Brain microvascular endothelial cell (primary cell): ENCODE results near the gene FYB1.

Experiments
- DNase-seq: peaks from one replicate; pipeline ENCODE4 v3.0.0-alpha.2; 2020
- H3K27ac ChIP-seq: fragments of 250-450 bp; sonication (Bioruptor Pico); 2 replicates; pipeline ENCODE4 v1.5.1; 2020; ENCODE audit warnings: mild to moderate bottlenecking, moderate library complexity
- H3K27me3 ChIP-seq: fragments of 250-450 bp; sonication (Bioruptor Pico); replicated peaks from 2 replicates; pipeline ENCODE4 v1.5.1; 2020; ENCODE audit warnings: mild to moderate bottlenecking
- H3K36me3 ChIP-seq: fragments of 250-450 bp; sonication (Bioruptor Pico); replicated peaks from 2 replicates; pipeline ENCODE4 v1.5.1; 2020; ENCODE audit warnings: mild to moderate bottlenecking
- H3K4me3 ChIP-seq: 2 replicates; pipeline ENCODE4 v1.5.1; 2011; ENCODE audit warnings: low read depth, mild to moderate bottlenecking, control low read depth, low read length, moderate library complexity
- in situ Hi-C: cut with HindIII; loops from 2 replicates; pipeline ENCODE4 v1.10.0; 2017; ENCODE audit warnings: low sequenced_read_pairs, low pct_ligation_motif_present
- TF ChIP-seq, protein P1 (sequence below): IDR thresholded peaks from 2 replicates; pipeline ENCODE4 v1.5.1; 2011; ENCODE audit warnings: low read depth, mild to moderate bottlenecking, moderate library complexity, low read length, control low read depth, inconsistent platforms; ENCODE audit errors: missing control alignments

Gene FYB1

DNA sequence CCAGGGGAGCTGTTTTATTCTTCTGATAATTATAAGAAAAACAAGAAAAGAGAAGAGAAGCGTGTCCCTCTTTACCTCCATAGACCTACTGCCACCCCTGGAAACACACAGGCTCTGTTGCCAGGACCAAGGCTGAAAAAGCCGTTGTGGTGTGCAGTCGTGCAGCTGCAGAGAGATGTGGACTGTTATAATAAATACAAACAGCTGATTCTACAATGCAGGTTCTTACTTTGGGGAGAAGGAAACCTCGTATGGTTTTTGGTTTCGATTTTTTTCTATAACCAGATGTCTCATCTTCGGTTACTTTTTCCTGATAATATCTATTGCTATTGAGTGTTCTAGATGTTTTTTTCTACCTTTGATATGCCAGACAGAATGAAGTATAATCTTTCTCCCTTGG, 28.1 kb downstream of the FYB1 start:
- no peaks in the 10 kb centered on the region for H3K27me3 ChIP-seq
- in situ Hi-C loops, result no loop called here
- no peak overlapping the region for H3K4me3 ChIP-seq
- TF ChIP-seq, protein P1, sequence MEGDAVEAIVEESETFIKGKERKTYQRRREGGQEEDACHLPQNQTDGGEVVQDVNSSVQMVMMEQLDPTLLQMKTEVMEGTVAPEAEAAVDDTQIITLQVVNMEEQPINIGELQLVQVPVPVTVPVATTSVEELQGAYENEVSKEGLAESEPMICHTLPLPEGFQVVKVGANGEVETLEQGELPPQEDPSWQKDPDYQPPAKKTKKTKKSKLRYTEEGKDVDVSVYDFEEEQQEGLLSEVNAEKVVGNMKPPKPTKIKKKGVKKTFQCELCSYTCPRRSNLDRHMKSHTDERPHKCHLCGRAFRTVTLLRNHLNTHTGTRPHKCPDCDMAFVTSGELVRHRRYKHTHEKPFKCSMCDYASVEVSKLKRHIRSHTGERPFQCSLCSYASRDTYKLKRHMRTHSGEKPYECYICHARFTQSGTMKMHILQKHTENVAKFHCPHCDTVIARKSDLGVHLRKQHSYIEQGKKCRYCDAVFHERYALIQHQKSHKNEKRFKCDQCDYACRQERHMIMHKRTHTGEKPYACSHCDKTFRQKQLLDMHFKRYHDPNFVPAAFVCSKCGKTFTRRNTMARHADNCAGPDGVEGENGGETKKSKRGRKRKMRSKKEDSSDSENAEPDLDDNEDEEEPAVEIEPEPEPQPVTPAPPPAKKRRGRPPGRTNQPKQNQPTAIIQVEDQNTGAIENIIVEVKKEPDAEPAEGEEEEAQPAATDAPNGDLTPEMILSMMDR, result no peak
- no peak for DNase-seq
- no peak overlapping the region for H3K27ac ChIP-seq
- no peaks in the 10 kb centered on the region for H3K36me3 ChIP-seq

DNA sequence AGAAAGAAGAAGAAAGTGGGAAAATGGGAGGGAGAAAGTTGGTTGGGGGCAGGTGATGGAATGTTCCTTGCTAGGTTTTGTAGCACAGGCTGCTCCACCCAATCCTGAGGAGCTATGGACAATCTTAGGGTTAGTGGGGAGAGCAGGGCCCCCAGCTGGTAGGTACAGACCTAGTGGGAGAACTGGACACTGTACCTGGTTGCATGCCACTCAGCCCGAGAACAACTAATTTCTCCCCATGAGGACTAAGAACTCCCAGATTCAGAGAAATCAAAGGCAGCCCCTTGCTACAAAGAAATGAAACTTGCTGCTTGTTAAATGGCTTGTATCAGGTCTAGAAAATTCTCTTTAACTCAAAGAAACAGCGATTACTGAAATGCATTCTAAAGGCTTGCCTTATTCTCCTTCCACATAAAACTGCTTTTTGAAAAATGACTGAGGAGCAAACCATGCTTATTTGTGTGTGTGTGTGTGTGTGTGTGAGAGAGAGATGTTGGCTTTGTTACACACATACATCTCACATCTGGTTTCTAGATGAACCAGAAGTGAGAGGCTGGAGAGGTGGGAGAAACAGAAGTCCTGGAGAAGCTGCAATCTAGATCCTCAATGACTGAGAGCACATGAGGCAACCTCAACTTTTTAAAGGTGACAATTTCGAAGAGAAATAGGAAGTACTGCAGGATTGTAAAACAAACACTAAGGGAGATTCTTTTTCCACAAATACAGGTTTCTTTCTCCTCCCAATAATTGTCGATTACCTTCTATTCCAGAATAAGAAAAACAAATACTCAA, 28.9 kb downstream of the FYB1 start:
- no peak for DNase-seq
- Histone ChIP-seq H3K27me3 (no peaks in the 10 kb centered on the region), H3K27ac (no peak overlapping the region), H3K36me3 (no peaks in the 10 kb centered on the region), H3K4me3 (no peak overlapping the region)
- TF ChIP-seq, protein P1, result no peak
- in situ Hi-C loops, result no loop called here

DNA sequence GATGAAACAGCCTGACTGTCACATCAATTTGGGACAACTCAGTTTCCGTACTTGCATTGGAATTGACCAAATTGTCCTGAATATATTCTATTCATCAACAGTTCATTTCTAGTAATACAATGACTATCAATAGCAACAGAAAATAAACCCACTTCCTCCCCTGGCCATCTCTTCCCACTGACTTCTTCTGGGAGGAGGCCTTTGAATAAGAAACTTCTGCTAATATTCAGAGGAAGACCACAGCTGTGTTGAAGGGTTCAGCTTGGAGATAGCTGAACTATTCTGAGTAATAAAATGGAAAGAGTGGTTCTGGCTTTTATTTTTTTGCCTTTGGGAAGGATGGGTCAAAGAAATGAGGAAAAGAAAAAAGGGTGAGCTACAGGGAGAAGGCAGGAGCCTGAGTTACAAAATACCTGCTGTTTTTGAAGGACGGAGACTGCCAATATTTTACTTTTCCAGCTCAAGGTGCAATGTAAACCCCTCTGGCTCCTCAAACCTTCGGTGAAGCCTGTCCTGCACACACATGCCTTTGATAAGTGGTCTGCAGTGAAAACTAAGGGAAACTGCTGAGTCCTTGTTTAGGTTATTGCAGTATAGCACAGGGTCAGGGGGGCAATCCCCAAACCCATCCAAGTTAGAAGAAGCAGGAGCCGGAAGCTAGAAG, 29.9 kb downstream of the FYB1 start:
- in situ Hi-C loops, result no loop called here
- no peaks in the 10 kb centered on the region for H3K27me3 ChIP-seq
- no peak for DNase-seq
- no peak overlapping the region for H3K27ac ChIP-seq
- TF ChIP-seq, protein P1, result no peak
- no peaks in the 10 kb centered on the region for H3K36me3 ChIP-seq
- H3K4me3 ChIP-seq, result no peak overlapping the region

DNA sequence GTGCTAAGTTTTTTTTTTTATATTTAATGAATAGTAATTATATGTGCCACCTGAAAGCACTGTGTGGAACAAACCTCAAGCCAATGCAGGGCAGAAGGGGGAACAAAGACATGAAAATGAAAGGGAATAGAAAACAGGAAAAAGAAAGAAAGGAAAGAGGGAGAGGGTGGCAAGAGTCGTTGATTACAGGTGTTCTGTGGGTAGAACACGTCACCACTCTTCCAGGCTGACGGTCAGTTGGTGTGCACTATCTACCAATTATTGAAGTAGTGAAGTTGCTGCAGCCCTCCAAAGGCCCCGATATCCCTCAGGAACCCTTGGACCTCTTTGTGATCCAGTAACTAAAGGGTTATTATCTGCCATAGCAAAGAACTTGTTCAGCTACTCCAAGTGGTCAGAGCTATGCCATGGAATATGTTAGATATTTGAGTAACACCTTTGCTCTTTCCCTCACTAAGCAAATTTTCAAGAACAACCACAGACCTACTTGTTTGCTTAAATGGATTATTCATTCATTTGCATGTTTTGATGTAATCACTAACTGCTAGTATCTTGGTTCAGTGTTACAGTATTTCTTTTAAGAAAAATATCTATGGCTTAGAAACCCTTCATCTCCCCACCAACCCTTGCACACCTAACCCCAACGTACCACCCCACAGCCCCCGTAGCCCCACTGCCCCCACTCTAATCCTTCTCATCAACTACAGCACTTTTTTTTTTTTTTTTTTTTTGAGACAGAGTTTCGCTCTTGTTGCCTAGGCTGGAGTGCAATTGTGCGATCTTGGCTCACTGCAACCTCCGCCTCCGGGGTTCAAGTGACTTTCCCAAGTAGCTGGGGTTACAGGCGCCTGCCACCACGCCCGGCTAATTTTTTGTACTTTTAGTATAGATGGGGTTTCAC, 31.3 kb downstream of the FYB1 start:
- Histone ChIP-seq H3K36me3 (no peaks in the 10 kb centered on the region), H3K27ac (no peak overlapping the region), H3K27me3 (no peaks in the 10 kb centered on the region), H3K4me3 (no peak overlapping the region)
- in situ Hi-C loops, result no loop called here
- DNase-seq, result no peak
- TF ChIP-seq, protein P1, result no peak

DNA sequence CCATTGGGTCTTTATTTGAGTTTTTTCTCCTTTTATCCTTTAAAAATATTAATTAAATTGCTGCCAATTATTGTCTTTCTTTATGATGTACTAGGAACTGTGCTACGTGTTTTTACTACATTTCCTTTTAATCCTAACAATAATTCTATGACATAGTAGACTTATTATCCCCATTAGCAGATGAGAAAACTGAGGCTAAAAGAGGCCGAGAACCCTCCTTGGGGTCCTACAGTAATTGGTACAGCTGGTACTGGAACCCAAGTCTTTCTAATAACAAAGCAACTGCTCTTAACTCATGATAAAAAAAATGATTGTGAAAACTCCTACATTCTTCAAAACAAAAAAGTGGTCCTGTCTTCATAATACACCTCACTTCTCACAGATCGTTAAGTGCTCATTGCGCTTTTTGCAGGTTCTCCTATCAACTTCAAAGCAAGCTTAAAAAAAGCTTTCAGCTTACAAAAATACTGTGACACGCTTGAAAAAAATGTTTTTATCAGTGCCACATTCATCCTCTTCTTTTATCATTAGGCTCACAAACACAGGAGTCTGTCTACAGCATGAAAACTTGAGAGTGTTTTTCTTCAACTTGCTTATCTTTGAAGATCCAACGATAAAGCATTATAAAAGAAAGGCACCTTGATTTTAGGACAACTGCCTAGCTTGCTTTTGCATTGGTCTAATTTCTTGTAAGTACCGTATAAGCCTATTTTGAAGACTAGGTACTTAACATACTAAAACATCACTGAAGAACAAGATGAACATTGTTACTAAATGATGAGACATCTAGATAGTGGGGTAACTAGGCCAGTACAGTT, 32.4 kb downstream of the FYB1 start:
- Histone ChIP-seq H3K27ac (no peak overlapping the region), H3K36me3 (no peaks in the 10 kb centered on the region), H3K27me3 (no peaks in the 10 kb centered on the region), H3K4me3 (no peak overlapping the region)
- in situ Hi-C loops, result no loop called here
- DNase-seq, result no peak
- TF ChIP-seq, protein P1, result no peak
